ENCODE results near the gene FAH.

Gene FAH

GRCh38 chr15:80173022-80173759 is 20.4 kb downstream of the FAH start:
- peak; percentile 76 for DNase-seq (ENCODE audit: low spot score)

GRCh38 chr15:80174017-80174746 is 21.4 kb downstream of the FAH start:
- no peak for DNase-seq (ENCODE audit: low spot score)

- no peak for DNase-seq (ENCODE audit: low spot score)
Measured at GRCh38 chr15:80175436-80175835, 22.6 kb downstream of the FAH start.

GRCh38 chr15:80176443-80176842 is 23.6 kb downstream of the FAH start:
- DNase-seq (ENCODE audit: low spot score): no peak

GRCh38 chr15:80177156-80177555 is 24.4 kb downstream of the FAH start:
- DNase-seq (ENCODE audit: low spot score): no peak

GRCh38 chr15:80179025-80179759 is 26.4 kb downstream of the FAH start:
- DNase-seq (ENCODE audit: low spot score): no peak

GRCh38 chr15:80179935-80180334 is 27.1 kb downstream of the FAH start:
- no peak for DNase-seq (ENCODE audit: low spot score)

GRCh38 chr15:80180468-80180867 is 27.7 kb downstream of the FAH start:
- no peak for DNase-seq (ENCODE audit: low spot score)

GRCh38 chr15:80180986-80181385 is 28.2 kb downstream of the FAH start:
- no peak for DNase-seq (ENCODE audit: low spot score)

GRCh38 chr15:80182611-80183261 is 29.9 kb downstream of the FAH start:
- DNase-seq (ENCODE audit: low spot score): no peak

- no peak for DNase-seq (ENCODE audit: low spot score)
Measured at GRCh38 chr15:80183306-80183705, 30.5 kb downstream of the FAH start.

- DNase-seq (ENCODE audit: low spot score): no peak
Measured at GRCh38 chr15:80183886-80184285, 31.1 kb downstream of the FAH start.

- no peak for DNase-seq (ENCODE audit: low spot score)
Measured at GRCh38 chr15:80184554-80184953, 31.8 kb downstream of the FAH start.

GRCh38 chr15:80185152-80185551 is 32.4 kb downstream of the FAH start:
- no peak for DNase-seq (ENCODE audit: low spot score)

GRCh38 chr15:80186066-80186465 is 33.3 kb downstream of the FAH start:
- DNase-seq (ENCODE audit: low spot score): no peak

- no peak for DNase-seq (ENCODE audit: low spot score)
Measured at GRCh38 chr15:80186597-80186996, 33.8 kb downstream of the FAH start.

GRCh38 chr15:80188251-80188650 is 35.5 kb downstream of the FAH start:
- no peak for DNase-seq (ENCODE audit: low spot score)

GRCh38 chr15:80191198-80191597 is 38.4 kb downstream of the FAH start:
- no peak for DNase-seq (ENCODE audit: low spot score)

- no peak for DNase-seq (ENCODE audit: low spot score)
Measured at GRCh38 chr15:80191897-80192595, 39.2 kb downstream of the FAH start.

GRCh38 chr15:80194186-80194585 is 41.4 kb downstream of the FAH start:
- no peak for DNase-seq (ENCODE audit: low spot score)

- no peak for DNase-seq (ENCODE audit: low spot score)
Measured at GRCh38 chr15:80194914-80195313, 42.1 kb downstream of the FAH start.

- peak; percentile 26 for DNase-seq (ENCODE audit: low spot score)
Measured at GRCh38 chr15:80199366-80199765, 46.6 kb downstream of the FAH start.

All from ecto neural progenitor cell (in vitro differentiated cells).